GM18505 (cell line): Measurements from ENCODE around the gene ODF2L.
A peak's percentile ranks its signal among the peaks of the same experiment; 100 is the strongest.

Experiments
- ATAC-seq: cut with Tn5 transposase; IDR thresholded peaks from one replicate; pipeline ENCODE4 v1.9.1; 2021; ENCODE audit not compliant: unreplicated experiment
- POLR2A ChIP-seq: IDR thresholded peaks from 4 replicates; pipeline ENCODE4 v1.6.1; 2011; ENCODE audit warnings: borderline replicate concordance; ENCODE audit not compliant: insufficient read depth, insufficient read length; ENCODE audit errors: extremely low read depth

Gene ODF2L

DNA sequence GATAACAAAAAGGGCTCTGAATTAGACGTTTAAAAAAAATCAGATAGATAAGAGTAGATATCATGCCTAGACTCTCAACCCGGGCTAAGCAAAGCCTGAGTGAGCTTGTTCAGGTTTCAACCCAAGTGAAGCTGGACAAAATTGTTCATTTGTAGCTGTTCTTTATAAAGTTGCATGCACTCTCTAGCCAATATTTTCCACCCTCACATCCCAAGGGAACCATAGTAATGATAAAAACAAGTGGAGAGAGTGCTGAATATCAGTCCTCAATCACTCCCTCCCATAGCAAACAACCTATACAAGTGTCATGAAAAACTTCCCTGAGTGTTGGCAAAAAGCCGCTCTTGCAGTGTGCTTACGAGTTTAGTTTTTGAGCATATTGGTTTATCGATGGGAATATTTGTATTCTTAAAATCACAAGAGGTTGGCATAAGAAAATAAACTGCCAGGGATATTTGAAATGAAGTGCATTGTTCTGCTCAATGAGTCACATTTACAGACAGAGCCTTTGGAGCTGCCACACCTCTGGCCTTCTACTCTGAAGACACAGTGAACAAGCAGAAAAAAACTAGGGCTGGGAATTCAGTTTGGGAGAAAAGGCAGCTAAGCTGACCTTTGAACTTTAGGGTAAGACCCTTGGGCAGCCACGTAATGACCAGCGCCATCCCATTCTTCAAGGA, 25.6 kb upstream of the ODF2L start:
- no peak for TF ChIP-seq POLR2A
- ATAC-seq = no peak

DNA sequence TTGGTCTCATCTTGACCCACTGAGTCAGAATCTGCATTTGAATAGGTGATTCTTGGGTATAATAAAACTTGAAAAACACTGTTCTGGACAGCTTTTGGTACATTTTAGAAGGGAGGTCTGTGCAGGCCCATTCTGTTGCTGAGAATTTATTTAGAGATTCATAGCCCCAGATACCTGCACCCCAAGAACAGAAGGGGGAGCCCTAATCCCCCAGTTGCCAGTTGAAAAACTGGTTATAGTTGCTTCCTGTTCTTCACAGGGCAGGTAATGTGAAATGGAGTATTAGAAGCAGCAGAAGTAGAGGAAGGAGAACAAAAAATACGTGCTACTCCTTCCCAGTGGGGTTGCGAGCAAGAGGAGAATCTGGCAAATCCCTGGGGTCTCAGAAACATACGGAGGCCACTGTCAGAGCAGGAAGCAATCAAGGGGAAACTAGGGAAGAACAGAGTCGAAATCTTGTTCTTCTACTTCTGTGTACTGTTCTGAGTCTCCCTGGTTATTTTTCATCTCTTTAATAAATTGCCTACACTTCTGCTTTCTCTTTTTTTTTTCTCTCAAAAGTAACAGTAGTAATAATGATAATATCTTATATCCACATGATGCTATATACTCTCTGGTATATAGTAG, 23.3 kb upstream of the ODF2L start:
- peak; percentile 92 for ATAC-seq
- no peak for TF ChIP-seq POLR2A

DNA sequence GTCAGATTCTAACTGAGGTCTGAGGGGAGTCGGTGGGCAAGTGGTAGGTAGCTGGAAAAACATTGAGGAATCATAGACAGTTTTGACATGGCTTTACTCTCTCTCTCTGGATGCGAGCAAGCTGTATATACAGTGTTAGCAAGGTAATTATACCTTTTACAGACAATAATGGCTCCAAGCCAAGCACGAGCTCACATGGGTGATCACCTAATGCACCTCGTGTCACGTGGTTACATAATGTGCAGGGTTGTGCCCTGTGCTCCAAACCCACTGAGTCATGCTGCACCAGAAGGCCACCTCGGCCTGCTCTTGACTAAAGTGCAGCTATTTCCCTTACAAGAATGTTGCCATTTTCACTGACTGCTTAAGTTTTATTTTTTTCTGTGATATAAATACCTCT, 20.2 kb upstream of the ODF2L start:
- TF ChIP-seq POLR2A = no peak
- ATAC-seq = no peak

DNA sequence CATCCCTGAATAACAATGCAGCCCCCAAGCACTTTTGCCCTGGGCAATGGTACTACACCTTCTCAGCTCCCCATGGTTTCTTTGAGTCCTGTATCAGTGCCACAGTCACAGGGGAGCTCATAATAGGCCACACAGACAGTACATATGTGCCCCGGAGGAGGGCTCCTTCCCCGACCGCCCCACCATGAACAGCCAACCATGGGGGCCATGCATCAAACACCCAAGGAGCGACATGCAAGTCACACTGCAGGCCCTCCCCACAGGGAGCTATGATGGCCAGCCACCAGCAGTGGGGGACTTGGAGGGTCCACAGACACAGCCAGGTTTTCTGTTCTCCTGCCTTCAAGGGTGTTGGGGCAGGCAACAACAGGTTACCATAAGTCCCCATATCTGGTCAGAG, 14.8 kb upstream of the ODF2L start:
- no peak for ATAC-seq
- TF ChIP-seq POLR2A = no peak

DNA sequence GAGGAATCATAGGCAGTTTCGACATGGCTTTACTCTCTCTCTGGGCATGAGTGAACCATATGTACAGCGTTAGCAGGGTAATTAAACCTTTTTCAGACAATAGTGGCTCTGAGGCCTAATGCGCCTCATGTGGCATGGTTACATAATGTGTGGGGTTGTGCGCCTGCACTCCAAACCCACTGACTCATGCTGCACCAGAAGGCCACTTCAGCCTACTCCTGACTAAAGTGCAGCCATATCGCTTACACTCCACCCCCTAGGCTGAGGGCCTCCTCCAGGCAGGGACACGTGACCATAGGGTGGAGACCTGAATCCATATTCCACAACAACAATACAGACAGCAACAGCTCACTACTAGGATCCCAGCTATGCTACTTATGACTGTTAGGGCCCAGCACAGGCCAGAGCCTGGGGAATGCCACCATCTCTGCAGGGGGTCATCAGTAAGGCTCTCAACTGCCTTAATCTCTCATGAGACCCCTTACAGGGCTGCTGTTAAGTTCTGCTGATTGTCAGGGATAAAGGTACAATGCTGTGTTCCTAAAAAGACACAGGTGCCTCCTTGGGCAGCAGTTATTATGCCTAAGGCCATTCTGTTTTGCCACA, 13.4 kb upstream of the ODF2L start:
- no peak for TF ChIP-seq POLR2A

DNA sequence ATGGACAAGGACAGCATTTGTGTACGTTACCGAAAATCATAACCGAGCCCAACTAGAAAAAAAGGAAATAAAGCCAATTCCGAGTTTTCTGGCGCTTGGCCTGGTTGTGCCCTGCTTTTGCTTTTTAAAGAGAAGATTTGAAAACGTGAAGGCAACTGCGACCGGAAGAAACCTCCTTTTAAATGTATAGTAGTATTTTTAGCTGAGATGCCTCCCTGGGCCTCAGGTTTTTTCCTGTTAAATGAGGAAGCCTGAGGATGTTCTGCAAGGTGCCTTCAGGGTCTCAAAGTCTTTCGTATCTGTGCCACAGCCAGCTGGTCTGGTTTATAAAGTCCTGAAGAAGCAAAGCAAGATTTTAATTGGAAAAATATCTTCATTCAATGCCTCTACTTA, 371 bp upstream of the ODF2L start:
- TF ChIP-seq POLR2A = no peak
- ATAC-seq = peak; percentile 28

More for the DNA sequence above, 13.4 kb upstream of the ODF2L start:
- ATAC-seq = no peak

DNA sequence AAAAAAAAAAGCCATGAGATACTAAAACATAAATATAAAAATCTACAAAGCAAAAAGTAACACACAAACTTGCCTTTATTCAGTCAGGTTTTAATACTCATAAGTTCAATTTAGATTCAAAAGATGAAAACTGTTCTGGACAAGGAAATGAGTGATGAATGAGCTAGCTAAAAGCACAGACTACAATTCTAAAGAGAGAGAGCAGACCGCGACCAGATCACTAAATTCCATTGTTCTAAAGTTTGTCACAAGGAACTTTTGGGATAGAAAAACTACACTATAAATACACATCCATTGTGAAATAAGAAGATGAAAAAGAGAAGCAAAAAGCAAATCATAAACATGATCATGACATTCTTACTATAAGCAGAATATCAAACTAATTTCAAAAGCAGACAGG, 1.7 kb downstream of the ODF2L start:
- no peak for TF ChIP-seq POLR2A
- no peak for ATAC-seq

DNA sequence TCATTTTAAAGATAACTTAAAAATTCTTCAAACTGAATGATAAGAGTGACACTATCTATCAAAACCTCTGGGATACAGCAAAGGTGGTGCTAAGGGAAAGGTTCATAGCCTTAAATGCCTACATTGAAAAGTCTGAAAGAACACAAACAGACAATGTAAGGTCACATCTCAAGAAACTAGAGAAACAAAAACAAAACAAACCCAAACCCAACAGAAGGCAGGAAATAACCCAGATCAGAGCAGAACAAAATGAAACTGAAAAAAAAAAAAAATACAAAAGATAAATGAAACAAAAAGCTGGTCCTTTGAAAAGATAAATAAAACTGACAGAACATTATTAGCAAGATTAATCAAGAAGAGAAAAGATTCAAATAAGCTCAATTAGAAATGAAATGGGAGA, 6.8 kb downstream of the ODF2L start:
- peak; percentile 86 for ATAC-seq
- no peak for TF ChIP-seq POLR2A

DNA sequence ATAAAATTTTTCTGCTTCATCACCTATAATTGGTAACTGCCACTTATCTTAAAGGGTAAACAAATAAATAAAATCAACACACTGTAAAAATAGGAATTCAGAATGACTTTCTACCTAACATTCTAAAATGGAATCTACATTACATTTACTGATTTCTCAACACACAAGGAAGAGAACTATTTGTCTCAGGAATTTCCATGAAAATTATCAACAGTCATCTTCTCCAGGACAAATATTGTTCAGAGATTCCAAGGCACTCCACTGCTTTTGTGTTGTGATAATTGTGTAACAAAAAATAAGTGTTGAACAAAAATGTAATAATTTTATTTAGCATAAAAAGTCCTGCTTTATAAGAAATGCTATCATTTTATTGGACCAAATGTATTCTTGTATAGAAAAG, 7.3 kb downstream of the ODF2L start:
- ATAC-seq = no peak
- TF ChIP-seq POLR2A = no peak

DNA sequence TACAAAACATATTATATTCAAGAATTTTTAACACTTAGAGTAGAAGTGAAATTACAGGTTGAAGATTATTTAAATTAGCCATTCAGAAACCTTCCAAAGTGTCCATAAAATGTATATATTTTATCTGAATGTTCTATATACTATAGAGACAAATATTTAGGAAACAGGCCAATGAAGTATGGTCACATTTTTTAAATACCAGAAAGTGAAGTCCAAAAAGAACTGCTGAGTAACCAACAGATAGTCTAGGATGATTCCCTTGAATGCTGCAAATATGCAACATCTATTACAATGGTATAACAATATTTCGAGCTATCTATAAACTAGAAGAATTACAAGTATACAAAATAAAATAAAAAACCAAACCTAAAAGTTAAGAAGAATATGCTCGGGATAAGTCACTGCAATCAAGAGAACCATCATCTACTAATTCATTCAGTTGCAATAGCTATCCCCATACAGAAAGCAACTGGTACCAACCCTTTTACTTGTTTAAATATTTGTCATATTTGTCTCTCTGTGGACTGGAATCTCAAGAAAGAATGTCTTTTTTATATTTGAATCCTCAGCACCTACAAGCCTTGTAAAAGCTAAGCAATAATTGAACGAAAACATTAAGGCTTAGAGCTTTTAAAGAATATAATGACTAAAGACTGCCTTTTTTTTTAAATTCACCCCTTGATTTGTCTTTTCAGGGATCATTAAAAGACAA, 8.1 kb downstream of the ODF2L start:
- ATAC-seq = no peak
- TF ChIP-seq POLR2A = no peak

DNA sequence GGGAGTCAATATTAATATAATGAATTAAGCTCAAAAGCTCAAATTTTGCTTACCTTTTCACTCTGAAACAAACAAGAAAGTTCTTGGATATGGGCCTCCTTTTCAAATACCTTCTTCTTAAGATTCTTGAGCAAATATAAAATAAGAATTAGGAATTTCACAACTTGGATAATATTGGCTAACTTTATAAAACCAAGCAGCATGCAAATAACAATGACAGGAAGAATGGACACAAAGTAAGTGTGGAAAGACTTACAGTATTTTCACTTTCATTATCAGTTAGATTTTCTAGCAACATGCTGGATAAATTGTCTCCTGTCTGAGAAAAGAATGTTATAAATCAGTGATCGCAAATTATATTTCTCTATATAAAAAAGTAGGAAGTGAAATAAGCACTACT, 13.2 kb downstream of the ODF2L start:
- no peak for TF ChIP-seq POLR2A
- ATAC-seq = no peak

DNA sequence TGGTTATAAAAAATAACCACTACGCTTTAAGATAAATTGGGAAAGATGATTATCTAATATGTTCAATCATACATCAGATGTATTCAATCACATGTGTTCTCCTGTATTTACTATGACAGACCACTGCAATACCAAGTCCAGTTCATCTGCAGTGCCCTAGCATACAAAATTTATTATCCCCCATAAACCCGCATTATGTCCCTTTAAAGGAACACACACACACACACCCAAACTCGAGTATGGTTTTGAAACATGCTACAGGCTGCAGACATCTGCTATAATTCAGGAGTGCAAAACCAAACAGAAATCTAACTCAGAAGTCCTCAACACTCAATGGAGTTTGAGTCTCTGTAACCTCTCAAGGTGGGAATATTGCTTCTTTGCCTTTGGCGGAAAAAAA, 14.9 kb downstream of the ODF2L start:
- TF ChIP-seq POLR2A = no peak
- no peak for ATAC-seq

DNA sequence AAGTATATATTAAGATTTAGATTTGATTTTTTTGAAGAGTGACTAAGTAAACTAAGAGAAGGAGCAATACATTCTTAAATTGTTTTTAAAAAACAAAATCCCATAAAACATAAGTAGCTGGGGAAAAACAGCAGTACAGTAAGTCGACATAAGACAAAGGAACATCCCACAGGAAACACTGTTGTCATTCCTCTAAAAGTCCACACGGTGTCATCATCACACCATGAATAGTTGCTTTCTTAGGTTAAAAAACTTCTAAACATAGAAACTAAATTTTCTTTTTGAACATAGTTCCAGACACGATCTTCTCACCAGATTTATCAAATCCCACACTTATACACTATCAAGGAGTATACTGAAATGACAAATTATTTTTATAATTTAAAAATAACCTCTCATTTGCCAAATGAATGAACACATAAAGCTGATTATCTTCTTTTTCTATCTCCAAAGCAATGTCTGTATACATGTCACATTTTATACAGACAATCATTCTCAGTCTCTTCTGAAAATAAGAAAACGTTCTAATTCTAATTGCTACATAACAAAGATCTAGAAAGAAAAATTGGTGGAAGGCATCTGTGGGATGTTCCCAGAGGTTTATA, 15.8 kb downstream of the ODF2L start:
- TF ChIP-seq POLR2A = no peak
- peak; percentile 77 for ATAC-seq
